SK-N-SH (cell line): ENCODE measurements around the gene SSBP1. TPM values are rescaled to one million over a fixed set of nuclear protein-coding genes. Genes with fewer than 3 reads are reported as not detected.

Experiments used
- CTCF ChIA-PET: fragments of 300-600, 350-600 bp; formaldehyde crosslinking; extraction: SDS; loops from one replicate; lab custom pipeline; 2021; lab: Yijun Ruan, JAX
- POLR2A ChIA-PET: fragments of 350-600 bp; sonication (Branson Sonifier 250); formaldehyde crosslinking; extraction: SDS; loops from one replicate; lab custom pipeline; 2020; ENCODE audit warnings: antibody characterized with exemption, inconsistent platforms; lab: Yijun Ruan, JAX
- DNase-seq: peaks from one replicate; pipeline ENCODE4 v3.0.0; 2012
- H2AFZ ChIP-seq: fragments of 200-600 bp; sonication (generic); 2 replicates; pipeline ENCODE4 v1.8.1; 2016; ENCODE audit warnings: antibody characterized with exemption, mild to moderate bottlenecking, low read depth
- H3F3A ChIP-seq: fragments of 200-600 bp; sonication (generic); replicated peaks from 2 replicates; pipeline ENCODE3; 2016; ENCODE audit warnings: antibody characterized with exemption, mild to moderate bottlenecking; ENCODE audit not compliant: insufficient read depth
- H3K27ac ChIP-seq, 2 experiments: fragments of 200-500 bp in 1 of 2; fragments of 200-600 bp in 1 of 2; sonication (Bioruptor generic) in 1 of 2; sonication (generic), shearing (Covaris generic) in 1 of 2; 2 replicates each; pipeline versions ENCODE4 v1.5.1 to v1.6.1; 2014 to 2016; ENCODE audit warnings: low read depth in 2 of 2, inconsistent platforms in 1 of 2, low read length in 1 of 2, mild to moderate bottlenecking in 1 of 2, mixed read lengths in 1 of 2
- H3K27me3 ChIP-seq: fragments of 200-600 bp; sonication (generic), shearing (Covaris generic); 2 replicates; pipeline ENCODE4 v1.6.1; 2016; ENCODE audit warnings: mixed run types; ENCODE audit not compliant: insufficient read depth
- H3K36me3 ChIP-seq, 2 experiments: fragments of 200-500 bp in 1 of 2; fragments of 200-600 bp in 1 of 2; sonication (Bioruptor generic) in 1 of 2; sonication (generic) in 1 of 2; replicated peaks in 1 of 2; 2 replicates each; pipeline versions ENCODE3 to v1.5.1; 2014 to 2016; ENCODE audit warnings: low read length in 1 of 2, mild to moderate bottlenecking in 1 of 2; ENCODE audit not compliant: insufficient read depth in 2 of 2, control insufficient read depth in 1 of 2
- H3K4me1 ChIP-seq, 2 experiments: fragments of 200-500 bp in 1 of 2; fragments of 200-600 bp in 1 of 2; sonication (Bioruptor generic) in 1 of 2; sonication (generic), shearing (Covaris generic) in 1 of 2; 2 replicates each; pipeline versions ENCODE4 v1.5.1 to v1.6.1; 2014 to 2016; ENCODE audit warnings: low read depth in 1 of 2, low read length in 1 of 2, mixed run types in 1 of 2; ENCODE audit not compliant: insufficient read depth in 2 of 2, control insufficient read depth in 1 of 2
- H3K4me2 ChIP-seq: fragments of 200-600 bp; sonication (generic), shearing (Covaris generic); 2 replicates; pipeline ENCODE4 v1.6.1; 2017; ENCODE audit warnings: mixed run types
- H3K4me3 ChIP-seq, 2 experiments: fragments of 200-500 bp in 1 of 2; fragments of 200-600 bp in 1 of 2; sonication (Bioruptor generic) in 1 of 2; sonication (generic), shearing (Covaris generic) in 1 of 2; 2 replicates each; pipeline versions ENCODE4 v1.5.1 to v1.8.1; 2014 to 2016; ENCODE audit warnings: low read depth in 2 of 2, inconsistent platforms in 1 of 2, low read length in 1 of 2, mild to moderate bottlenecking in 1 of 2, mixed read lengths in 1 of 2, moderate library complexity in 1 of 2
- H3K79me2 ChIP-seq: fragments of 200-600 bp; sonication (generic); 2 replicates; pipeline ENCODE4 v1.8.1; 2017; ENCODE audit warnings: mild to moderate bottlenecking; ENCODE audit not compliant: insufficient read depth
- H3K9ac ChIP-seq: fragments of 200-600 bp; sonication (generic); 2 replicates; pipeline ENCODE4 v1.6.1; 2017; ENCODE audit warnings: mixed run types
- H3K9me2 ChIP-seq: fragments of 200-600 bp; sonication (generic); 2 replicates; pipeline ENCODE4 v1.6.1; 2017; ENCODE audit warnings: mixed run types
- H3K9me3 ChIP-seq: fragments of 200-600 bp; sonication (generic); 2 replicates; pipeline ENCODE4 v1.6.1; 2017; ENCODE audit warnings: mixed run types, mild to moderate bottlenecking, moderate library complexity
- H4K20me1 ChIP-seq: fragments of 200-600 bp; sonication (generic); 2 replicates; pipeline ENCODE4 v1.6.1; 2017; ENCODE audit warnings: mild to moderate bottlenecking, mixed run types; ENCODE audit not compliant: insufficient read depth
- CHD2 ChIP-seq: fragments of 150-350 bp; IDR thresholded peaks from 2 replicates; pipeline ENCODE4 v1.6.1; 2018; ENCODE audit warnings: low read length; ENCODE audit not compliant: partially characterized antibody
- EZH2phosphoT487 ChIP-seq: fragments of 200-600 bp; sonication (generic); IDR thresholded peaks from 2 replicates; pipeline ENCODE4 v1.6.1; 2017; ENCODE audit warnings: low read depth, mixed run types, mild to moderate bottlenecking, antibody characterized with exemption, moderate library complexity, borderline replicate concordance
- FOSL2 ChIP-seq: IDR thresholded peaks from 2 replicates; pipeline ENCODE4 v1.4.0; 2012; ENCODE audit warnings: low read depth, mild to moderate bottlenecking, moderate library complexity, borderline replicate concordance
- FOXJ3 ChIP-seq: sonication (generic); formaldehyde crosslinking; IDR thresholded peaks from 2 replicates; pipeline ENCODE4 v1.5.1; 2020; ENCODE audit warnings: mild to moderate bottlenecking, missing genetic modification reagents
- FOXM1 ChIP-seq: IDR thresholded peaks from 2 replicates; pipeline ENCODE4 v1.4.0; 2012; ENCODE audit warnings: low read depth, mild to moderate bottlenecking
- GATA2 ChIP-seq: sonication (generic); formaldehyde crosslinking; IDR thresholded peaks from 2 replicates; pipeline ENCODE4 v1.5.0; 2020; ENCODE audit warnings: mild to moderate bottlenecking, missing genetic modification reagents
- JUND ChIP-seq: IDR thresholded peaks from 2 replicates; pipeline ENCODE4 v1.4.0; 2012
- MXI1 ChIP-seq: IDR thresholded peaks from 2 replicates; pipeline ENCODE4 v1.6.1; 2012; ENCODE audit warnings: mild to moderate bottlenecking, low read depth, low read length, improper control_type of control experiment
- NFIC ChIP-seq: IDR thresholded peaks from 2 replicates; pipeline ENCODE4 v1.4.0; 2012; ENCODE audit warnings: borderline replicate concordance
- NRF1 ChIP-seq: IDR thresholded peaks from 2 replicates; pipeline ENCODE4 v1.6.1; 2012; ENCODE audit warnings: low read depth, mild to moderate bottlenecking, low read length
- POLR2AphosphoS5 ChIP-seq: IDR thresholded peaks from 2 replicates; pipeline ENCODE4 v1.6.1; 2012; ENCODE audit warnings: low read depth, low read length
- RAD21 ChIP-seq: IDR thresholded peaks from 2 replicates; pipeline ENCODE4 v1.6.1; 2012; ENCODE audit warnings: mild to moderate bottlenecking, low read length
- RFX5 ChIP-seq: IDR thresholded peaks from 2 replicates; pipeline ENCODE4 v1.6.1; 2012; ENCODE audit warnings: mild to moderate bottlenecking, improper control_type of control experiment, low read length
- RXRA ChIP-seq: IDR thresholded peaks from 2 replicates; pipeline ENCODE4 v1.4.0; 2012; ENCODE audit warnings: low read depth, mild to moderate bottlenecking, borderline replicate concordance
- SMC3 ChIP-seq: IDR thresholded peaks from 2 replicates; pipeline ENCODE4 v1.6.1; 2012; ENCODE audit warnings: low read depth, low read length, improper control_type of control experiment
- TAF1 ChIP-seq: IDR thresholded peaks from 2 replicates; pipeline ENCODE4 v1.6.1; 2012; ENCODE audit warnings: low read depth, mild to moderate bottlenecking, low read length, moderate library complexity, borderline replicate concordance
- TEAD4 ChIP-seq: IDR thresholded peaks from 2 replicates; pipeline ENCODE4 v1.4.0; 2012; ENCODE audit warnings: mild to moderate bottlenecking, borderline replicate concordance; ENCODE audit not compliant: insufficient read depth
- YY1 ChIP-seq: IDR thresholded peaks from 2 replicates; pipeline ENCODE4 v1.4.0; 2012; ENCODE audit warnings: low read depth, mild to moderate bottlenecking
- WGBS: methylation state at CpG from one replicate; pipeline ENCODE4 v1.1.6; 2017; ENCODE audit warnings: low lambda C conversion rate; 5-methylcytosine and 5-hydroxymethylcytosine counted together
- polyA plus RNA-seq, 3 experiments: library from polyadenylated mRNA; depleted of rRNA; stranded (reverse); fragments of >200 nt; gene quantifications; 2 replicates each; pipeline ENCODE4 v1.2.3, GENCODE V29; 2012
- TF ChIP-seq, protein P1 (sequence below): IDR thresholded peaks from 2 replicates; pipeline ENCODE4; 2012
- TF ChIP-seq, protein P2 (sequence below): fragments of 200-600 bp; sonication (generic); IDR thresholded peaks from 2 replicates; pipeline ENCODE4 v1.6.1; 2017; ENCODE audit warnings: antibody characterized with exemption, mild to moderate bottlenecking, moderate library complexity
- TF ChIP-seq, protein P3 (sequence below): IDR thresholded peaks from 2 replicates; pipeline ENCODE4 v1.6.1; 2012; ENCODE audit warnings: mild to moderate bottlenecking, low read depth, low read length, moderate library complexity
- TF ChIP-seq, protein P4 (sequence below): IDR thresholded peaks from 2 replicates; pipeline ENCODE4 v1.4.0; 2012; ENCODE audit warnings: low read depth, borderline replicate concordance
- TF ChIP-seq, protein P5 (sequence below): fragments of 150-350 bp; IDR thresholded peaks from 2 replicates; pipeline ENCODE4 v1.6.1; 2016; ENCODE audit warnings: mild to moderate bottlenecking, low read depth, low read length

Gene SSBP1
- polyA plus RNA-seq, 1 of the 3 experiments (the other 2 are of a cell fraction) = 212 TPM

DNA sequence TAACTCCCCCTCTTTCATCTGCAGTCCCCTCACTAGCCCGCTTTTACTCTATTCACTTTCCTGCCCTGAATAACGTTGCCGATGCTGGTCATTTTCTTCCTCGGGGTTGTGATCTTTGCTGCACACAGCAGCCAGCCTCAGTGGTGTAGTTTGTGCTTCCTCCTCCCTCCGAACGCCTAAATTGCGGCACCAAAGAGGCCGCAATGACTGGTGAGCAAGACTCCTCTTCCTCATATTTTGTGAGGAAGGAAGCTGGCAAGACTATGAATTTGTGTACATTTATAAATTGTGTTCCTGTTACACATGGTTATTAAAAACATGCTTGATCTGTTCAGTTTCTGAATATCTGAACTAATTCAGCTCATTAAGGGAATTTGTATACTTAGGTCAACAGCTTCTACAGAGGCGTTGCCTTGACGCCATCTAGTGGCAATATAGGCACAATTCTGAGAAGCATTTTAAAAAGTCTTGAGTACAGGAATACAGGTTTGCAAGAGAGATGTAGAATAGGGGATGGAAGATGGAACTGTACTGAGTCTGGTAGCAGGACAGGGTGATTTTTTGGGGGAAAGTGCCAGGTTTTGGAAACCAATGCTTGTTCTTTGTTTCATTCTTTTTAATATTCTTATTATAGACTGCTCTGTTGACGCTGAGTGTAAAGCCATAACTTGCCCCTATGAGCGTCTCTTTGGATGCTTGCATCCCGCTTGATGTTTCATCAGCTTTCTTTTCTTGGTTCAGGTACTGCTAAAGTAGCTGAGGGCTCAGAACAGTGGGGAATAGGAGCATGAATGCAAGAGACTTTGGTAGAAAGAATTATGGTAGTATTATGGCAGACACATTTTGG is 47.8 kb downstream of the SSBP1 start:
- Histone ChIP-seq H3K9me3 (no peaks in the 10 kb centered on the region), H3K79me2 (no peaks in the 10 kb centered on the region), H3K9me2 (no peaks in the 10 kb centered on the region), H2AFZ (no peak overlapping the region), H3K4me2 (no peak overlapping the region), H3K36me3 (peaks cover 0 to 7% of the 10 kb centered on the region in 2 experiments), H3K9ac (no peak overlapping the region), H4K20me1 (no peaks in the 10 kb centered on the region), H3K4me3 (no peak overlapping the region; a peak in 1 of 4 replicates), H3K27me3 (no peaks in the 10 kb centered on the region), H3K4me1 (no peaks in the 10 kb centered on the region), H3K27ac (no peak overlapping the region), H3F3A (no peaks in the 10 kb centered on the region)
- 70% methylated on average over 13 of the region's 13 CpGs for WGBS
- peak; percentile 63 for DNase-seq
- CTCF ChIA-PET = interaction anchor here (0.6 to 2.7 kb wide), 56 partner anchors 9 to 383 kb away, joined by 3 to 61 read pairs (median 4); partner anchors contain the start of genes OR9A4, SSBP1, TAS2R4 and WEE2
- POLR2A ChIA-PET = interaction anchor here (0.7 to 1.6 kb wide), 2 partner anchors 48 to 131 kb away, joined by 3 to 4 read pairs; partner anchors contain the start of gene SSBP1
- TF ChIP-seq FOXM1 (no peak), RFX5 (no peak), SMC3 (peak; percentile 64), POLR2AphosphoS5 (no peak), RXRA (no peak), MXI1 (no peak), CHD2 (no peak), FOXJ3 (CRISPR knock-in tag) (no peak), NFIC (no peak), GATA2 (no peak), NRF1 (no peak), YY1 (no peak), FOSL2 (no peak), JUND (no peak), EZH2phosphoT487 (no peak), TEAD4 (no peak), TAF1 (no peak), RAD21 (peak; percentile 80)
- TF ChIP-seq, protein P1, sequence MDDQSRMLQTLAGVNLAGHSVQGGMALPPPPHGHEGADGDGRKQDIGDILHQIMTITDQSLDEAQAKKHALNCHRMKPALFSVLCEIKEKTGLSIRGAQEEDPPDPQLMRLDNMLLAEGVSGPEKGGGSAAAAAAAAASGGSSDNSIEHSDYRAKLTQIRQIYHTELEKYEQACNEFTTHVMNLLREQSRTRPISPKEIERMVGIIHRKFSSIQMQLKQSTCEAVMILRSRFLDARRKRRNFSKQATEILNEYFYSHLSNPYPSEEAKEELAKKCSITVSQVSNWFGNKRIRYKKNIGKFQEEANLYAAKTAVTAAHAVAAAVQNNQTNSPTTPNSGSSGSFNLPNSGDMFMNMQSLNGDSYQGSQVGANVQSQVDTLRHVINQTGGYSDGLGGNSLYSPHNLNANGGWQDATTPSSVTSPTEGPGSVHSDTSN = no peak
- TF ChIP-seq, protein P2, sequence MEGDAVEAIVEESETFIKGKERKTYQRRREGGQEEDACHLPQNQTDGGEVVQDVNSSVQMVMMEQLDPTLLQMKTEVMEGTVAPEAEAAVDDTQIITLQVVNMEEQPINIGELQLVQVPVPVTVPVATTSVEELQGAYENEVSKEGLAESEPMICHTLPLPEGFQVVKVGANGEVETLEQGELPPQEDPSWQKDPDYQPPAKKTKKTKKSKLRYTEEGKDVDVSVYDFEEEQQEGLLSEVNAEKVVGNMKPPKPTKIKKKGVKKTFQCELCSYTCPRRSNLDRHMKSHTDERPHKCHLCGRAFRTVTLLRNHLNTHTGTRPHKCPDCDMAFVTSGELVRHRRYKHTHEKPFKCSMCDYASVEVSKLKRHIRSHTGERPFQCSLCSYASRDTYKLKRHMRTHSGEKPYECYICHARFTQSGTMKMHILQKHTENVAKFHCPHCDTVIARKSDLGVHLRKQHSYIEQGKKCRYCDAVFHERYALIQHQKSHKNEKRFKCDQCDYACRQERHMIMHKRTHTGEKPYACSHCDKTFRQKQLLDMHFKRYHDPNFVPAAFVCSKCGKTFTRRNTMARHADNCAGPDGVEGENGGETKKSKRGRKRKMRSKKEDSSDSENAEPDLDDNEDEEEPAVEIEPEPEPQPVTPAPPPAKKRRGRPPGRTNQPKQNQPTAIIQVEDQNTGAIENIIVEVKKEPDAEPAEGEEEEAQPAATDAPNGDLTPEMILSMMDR = peak; percentile 98
- TF ChIP-seq, protein P3, sequence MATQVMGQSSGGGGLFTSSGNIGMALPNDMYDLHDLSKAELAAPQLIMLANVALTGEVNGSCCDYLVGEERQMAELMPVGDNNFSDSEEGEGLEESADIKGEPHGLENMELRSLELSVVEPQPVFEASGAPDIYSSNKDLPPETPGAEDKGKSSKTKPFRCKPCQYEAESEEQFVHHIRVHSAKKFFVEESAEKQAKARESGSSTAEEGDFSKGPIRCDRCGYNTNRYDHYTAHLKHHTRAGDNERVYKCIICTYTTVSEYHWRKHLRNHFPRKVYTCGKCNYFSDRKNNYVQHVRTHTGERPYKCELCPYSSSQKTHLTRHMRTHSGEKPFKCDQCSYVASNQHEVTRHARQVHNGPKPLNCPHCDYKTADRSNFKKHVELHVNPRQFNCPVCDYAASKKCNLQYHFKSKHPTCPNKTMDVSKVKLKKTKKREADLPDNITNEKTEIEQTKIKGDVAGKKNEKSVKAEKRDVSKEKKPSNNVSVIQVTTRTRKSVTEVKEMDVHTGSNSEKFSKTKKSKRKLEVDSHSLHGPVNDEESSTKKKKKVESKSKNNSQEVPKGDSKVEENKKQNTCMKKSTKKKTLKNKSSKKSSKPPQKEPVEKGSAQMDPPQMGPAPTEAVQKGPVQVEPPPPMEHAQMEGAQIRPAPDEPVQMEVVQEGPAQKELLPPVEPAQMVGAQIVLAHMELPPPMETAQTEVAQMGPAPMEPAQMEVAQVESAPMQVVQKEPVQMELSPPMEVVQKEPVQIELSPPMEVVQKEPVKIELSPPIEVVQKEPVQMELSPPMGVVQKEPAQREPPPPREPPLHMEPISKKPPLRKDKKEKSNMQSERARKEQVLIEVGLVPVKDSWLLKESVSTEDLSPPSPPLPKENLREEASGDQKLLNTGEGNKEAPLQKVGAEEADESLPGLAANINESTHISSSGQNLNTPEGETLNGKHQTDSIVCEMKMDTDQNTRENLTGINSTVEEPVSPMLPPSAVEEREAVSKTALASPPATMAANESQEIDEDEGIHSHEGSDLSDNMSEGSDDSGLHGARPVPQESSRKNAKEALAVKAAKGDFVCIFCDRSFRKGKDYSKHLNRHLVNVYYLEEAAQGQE = no peak
- TF ChIP-seq, protein P4, sequence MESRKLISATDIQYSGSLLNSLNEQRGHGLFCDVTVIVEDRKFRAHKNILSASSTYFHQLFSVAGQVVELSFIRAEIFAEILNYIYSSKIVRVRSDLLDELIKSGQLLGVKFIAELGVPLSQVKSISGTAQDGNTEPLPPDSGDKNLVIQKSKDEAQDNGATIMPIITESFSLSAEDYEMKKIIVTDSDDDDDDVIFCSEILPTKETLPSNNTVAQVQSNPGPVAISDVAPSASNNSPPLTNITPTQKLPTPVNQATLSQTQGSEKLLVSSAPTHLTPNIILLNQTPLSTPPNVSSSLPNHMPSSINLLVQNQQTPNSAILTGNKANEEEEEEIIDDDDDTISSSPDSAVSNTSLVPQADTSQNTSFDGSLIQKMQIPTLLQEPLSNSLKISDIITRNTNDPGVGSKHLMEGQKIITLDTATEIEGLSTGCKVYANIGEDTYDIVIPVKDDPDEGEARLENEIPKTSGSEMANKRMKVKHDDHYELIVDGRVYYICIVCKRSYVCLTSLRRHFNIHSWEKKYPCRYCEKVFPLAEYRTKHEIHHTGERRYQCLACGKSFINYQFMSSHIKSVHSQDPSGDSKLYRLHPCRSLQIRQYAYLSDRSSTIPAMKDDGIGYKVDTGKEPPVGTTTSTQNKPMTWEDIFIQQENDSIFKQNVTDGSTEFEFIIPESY = no peak
- TF ChIP-seq, protein P5, sequence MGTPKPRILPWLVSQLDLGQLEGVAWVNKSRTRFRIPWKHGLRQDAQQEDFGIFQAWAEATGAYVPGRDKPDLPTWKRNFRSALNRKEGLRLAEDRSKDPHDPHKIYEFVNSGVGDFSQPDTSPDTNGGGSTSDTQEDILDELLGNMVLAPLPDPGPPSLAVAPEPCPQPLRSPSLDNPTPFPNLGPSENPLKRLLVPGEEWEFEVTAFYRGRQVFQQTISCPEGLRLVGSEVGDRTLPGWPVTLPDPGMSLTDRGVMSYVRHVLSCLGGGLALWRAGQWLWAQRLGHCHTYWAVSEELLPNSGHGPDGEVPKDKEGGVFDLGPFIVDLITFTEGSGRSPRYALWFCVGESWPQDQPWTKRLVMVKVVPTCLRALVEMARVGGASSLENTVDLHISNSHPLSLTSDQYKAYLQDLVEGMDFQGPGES = no peak
